ENCODE results near the gene LRP2. TPM values are rescaled to one million over a fixed set of nuclear protein-coding genes. Genes with fewer than 3 reads are reported as not detected.

The LRP2 gene
- total and polyA plus RNA-seq, 8 donors, result under 0.01 to 0.92 (median 0.28) TPM; not detected in 3

DNA sequence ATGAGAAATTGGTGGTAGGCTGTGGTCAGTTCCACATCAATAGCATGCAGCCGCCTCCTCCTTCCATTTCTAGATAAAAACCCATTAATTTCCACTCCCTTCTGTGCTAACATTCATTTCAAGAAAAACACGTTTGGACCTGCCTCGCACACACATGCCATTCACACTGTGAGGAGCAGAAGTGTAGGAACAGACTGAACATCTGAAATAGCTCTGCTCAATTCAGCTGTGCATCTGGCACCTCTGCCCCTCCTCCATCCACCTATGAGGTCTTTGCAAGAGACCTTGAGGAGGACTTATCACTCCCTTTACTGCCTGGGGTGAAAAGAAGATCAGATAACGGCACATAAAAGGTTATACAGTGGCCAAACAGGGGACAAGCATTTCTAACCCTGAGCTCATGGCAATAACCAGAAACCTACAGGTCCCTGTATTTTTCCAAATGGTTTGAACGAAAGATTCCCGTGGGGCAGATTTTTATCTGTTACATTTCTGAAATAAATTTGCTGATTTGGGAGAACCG is 30.8 kb upstream of the LRP2 start:
- Histone ChIP-seq H3K4me1 (no peaks in the 10 kb centered on the region), H3K27me3 (peaks cover 0 to 14% (median 0%) of the 10 kb centered on the region in 3 donors), H3K36me3 (no peaks in the 10 kb centered on the region), H3K4me3 (no peak overlapping the region), H3K27ac (no peak overlapping the region), H3K9me3 (no peaks in the 10 kb centered on the region)
- TF ChIP-seq POLR2A (IDR thresholded peaks at IDR 0.05), result no peak
- TF ChIP-seq EP300 (IDR thresholded peaks at IDR 0.05), result no peak
- TF ChIP-seq POLR2AphosphoS5 (IDR thresholded peaks at IDR 0.05), result no peak
- TF ChIP-seq, protein P1, sequence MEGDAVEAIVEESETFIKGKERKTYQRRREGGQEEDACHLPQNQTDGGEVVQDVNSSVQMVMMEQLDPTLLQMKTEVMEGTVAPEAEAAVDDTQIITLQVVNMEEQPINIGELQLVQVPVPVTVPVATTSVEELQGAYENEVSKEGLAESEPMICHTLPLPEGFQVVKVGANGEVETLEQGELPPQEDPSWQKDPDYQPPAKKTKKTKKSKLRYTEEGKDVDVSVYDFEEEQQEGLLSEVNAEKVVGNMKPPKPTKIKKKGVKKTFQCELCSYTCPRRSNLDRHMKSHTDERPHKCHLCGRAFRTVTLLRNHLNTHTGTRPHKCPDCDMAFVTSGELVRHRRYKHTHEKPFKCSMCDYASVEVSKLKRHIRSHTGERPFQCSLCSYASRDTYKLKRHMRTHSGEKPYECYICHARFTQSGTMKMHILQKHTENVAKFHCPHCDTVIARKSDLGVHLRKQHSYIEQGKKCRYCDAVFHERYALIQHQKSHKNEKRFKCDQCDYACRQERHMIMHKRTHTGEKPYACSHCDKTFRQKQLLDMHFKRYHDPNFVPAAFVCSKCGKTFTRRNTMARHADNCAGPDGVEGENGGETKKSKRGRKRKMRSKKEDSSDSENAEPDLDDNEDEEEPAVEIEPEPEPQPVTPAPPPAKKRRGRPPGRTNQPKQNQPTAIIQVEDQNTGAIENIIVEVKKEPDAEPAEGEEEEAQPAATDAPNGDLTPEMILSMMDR (IDR thresholded peaks at IDR 0.05), result no peak
- peak in 1 of 2 donors; percentile 74 for DNase-seq
- 24 to 31% (median 25%) methylated on average over 7 of the region's 7 CpGs for WGBS, 5 donors
- intact Hi-C loops (cut with DNase I; ENCODE audit: low total_unique reads), result no loop called here

DNA sequence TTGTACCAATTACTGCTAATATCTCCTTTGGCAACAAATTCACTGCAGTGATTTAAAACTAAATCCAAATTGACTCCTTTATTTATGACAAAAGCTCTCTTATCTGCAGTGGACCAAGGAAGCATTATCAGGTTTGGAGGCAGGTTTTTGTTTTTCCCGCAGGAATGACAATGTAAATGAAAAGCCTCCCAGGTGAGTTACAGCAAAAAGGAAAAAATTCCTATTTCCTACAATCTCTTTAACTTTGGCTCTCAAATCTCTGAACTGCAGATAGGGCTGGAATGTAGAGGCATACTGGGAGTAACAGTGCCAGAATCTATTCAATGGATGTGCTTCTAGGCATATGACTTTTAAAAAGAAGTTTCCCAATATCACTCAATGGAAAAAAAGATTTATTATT is 28.9 kb upstream of the LRP2 start:
- Histone ChIP-seq H3K27ac (no peak overlapping the region), H3K4me1 (no peaks in the 10 kb centered on the region), H3K4me3 (no peak overlapping the region), H3K9me3 (no peaks in the 10 kb centered on the region), H3K27me3 (peaks cover 0 to 14% (median 0%) of the 10 kb centered on the region in 3 donors), H3K36me3 (no peaks in the 10 kb centered on the region)
- DNase-seq, result no peak
- 24 to 48% (median 38%) methylated on average over 1 of the region's 1 CpG for WGBS, 5 donors
- intact Hi-C loops (cut with DNase I; ENCODE audit: low total_unique reads), result no loop called here
- TF ChIP-seq, protein P1 (IDR thresholded peaks at IDR 0.05), result no peak
- no peak for TF ChIP-seq EP300 (IDR thresholded peaks at IDR 0.05)
- no peak for TF ChIP-seq POLR2A (IDR thresholded peaks at IDR 0.05)
- TF ChIP-seq POLR2AphosphoS5 (IDR thresholded peaks at IDR 0.05), result no peak

DNA sequence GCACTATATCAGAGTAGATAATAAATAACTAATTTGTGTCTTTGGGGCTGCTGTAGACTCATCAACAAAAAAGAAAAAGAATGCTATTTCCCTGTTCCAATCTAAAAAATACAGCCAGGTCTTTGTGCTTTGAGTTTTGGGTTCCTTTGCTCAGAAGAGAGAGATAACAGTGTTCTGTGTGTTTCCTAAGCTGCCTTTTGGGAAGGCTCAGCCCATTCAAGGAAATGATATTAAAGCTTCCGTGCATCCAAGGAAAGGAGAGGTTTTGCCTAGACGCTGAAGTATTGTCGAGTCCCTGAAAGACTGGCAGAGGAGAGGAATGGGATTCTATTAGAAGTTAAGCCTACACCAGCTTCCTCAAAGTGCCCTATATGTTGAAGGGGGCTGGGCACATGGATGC is 25.8 kb upstream of the LRP2 start:
- H3K27ac ChIP-seq, result no peak overlapping the region
- no peaks in the 10 kb centered on the region for H3K4me1 ChIP-seq
- H3K27me3 ChIP-seq, result peaks cover 0 to 11% (median 0%) of the 10 kb centered on the region in 3 donors
- no peak overlapping the region for H3K4me3 ChIP-seq
- 58 to 77% (median 73%) methylated on average over 3 of the region's 3 CpGs for WGBS, 5 donors
- intact Hi-C loops (cut with DNase I; ENCODE audit: low total_unique reads), result no loop called here
- TF ChIP-seq, protein P1 (IDR thresholded peaks at IDR 0.05), result no peak
- TF ChIP-seq POLR2AphosphoS5 (IDR thresholded peaks at IDR 0.05), result no peak
- no peak for TF ChIP-seq EP300 (IDR thresholded peaks at IDR 0.05)
- TF ChIP-seq POLR2A (IDR thresholded peaks at IDR 0.05), result no peak
- DNase-seq, result no peak
- no peaks in the 10 kb centered on the region for H3K9me3 ChIP-seq
- H3K36me3 ChIP-seq, result no peaks in the 10 kb centered on the region

DNA sequence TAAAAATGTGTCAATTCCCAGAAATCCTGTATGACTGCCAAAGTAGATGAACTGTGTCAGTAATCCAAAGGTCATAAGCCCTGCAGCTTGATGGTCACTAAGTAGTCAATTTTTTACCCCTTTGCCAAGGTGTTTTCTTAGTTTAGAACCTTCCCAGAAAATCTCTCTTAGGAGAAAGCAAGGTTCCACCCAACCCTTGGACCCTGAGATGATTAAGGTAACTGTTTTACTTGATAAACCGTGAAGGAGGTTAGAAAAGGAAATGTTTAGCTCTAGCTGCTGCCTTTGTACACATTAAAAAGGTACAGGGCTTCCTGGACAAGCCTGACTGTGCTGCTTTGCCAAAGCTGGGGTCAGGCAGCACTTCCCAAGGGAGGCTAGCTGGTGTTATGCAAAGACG is 24.4 kb upstream of the LRP2 start:
- 12 to 30% (median 19%) methylated on average over 2 of the region's 2 CpGs for WGBS, 5 donors
- Histone ChIP-seq H3K4me3 (no peak overlapping the region), H3K36me3 (no peaks in the 10 kb centered on the region), H3K4me1 (no peaks in the 10 kb centered on the region), H3K9me3 (no peaks in the 10 kb centered on the region), H3K27ac (no peak overlapping the region), H3K27me3 (peaks cover 0 to 6% (median 0%) of the 10 kb centered on the region in 3 donors)
- TF ChIP-seq, protein P1 (IDR thresholded peaks at IDR 0.05), result no peak
- TF ChIP-seq POLR2AphosphoS5 (IDR thresholded peaks at IDR 0.05) (no peak), EP300 (IDR thresholded peaks at IDR 0.05) (no peak), POLR2A (IDR thresholded peaks at IDR 0.05) (no peak)
- intact Hi-C loops (cut with DNase I; ENCODE audit: low total_unique reads), result no loop called here
- DNase-seq, result peak in 1 of 2 donors; percentile 23

All from stomach (tissue), 9 donors.